A673 (cell line): Measurements from ENCODE around the gene FRMD3.

Source experiments
- CTCF ChIP-seq: fragments of 300-800, 200-600 bp; sonication (generic); conservative IDR thresholded peaks from 2 replicates; pipeline ENCODE4 v1.5.1; 2017; ENCODE audit warnings: low read depth, mild to moderate bottlenecking, antibody characterized with exemption, low read length, moderate library complexity, mixed read lengths
- EZH2 ChIP-seq: fragments of 200-600 bp; sonication (generic); IDR thresholded peaks from 2 replicates; pipeline ENCODE4 v1.6.1; 2017; ENCODE audit warnings: borderline replicate concordance, low read depth, mild to moderate bottlenecking, mixed read lengths, antibody characterized with exemption, low read length; ENCODE audit not compliant: poor library complexity, severe bottlenecking

GRCh38 chr9:83419961-83420360 lies 118.2 kb downstream of the FRMD3 start:
- no peak for TF ChIP-seq CTCF
- TF ChIP-seq EZH2, result no peak
